Uterus (tissue), 2 donors: ENCODE results near the gene BRMS1.

Experiments
- CTCF ChIP-seq, 4 experiments: fragments of 200-600 bp in 2 of 4; fragments of 450-650 bp in 2 of 4; sonication (generic) in 2 of 4; IDR thresholded peaks; one replicate each; pipeline ENCODE4 v1.5.1; 2016 to 2019; ENCODE audit warnings: antibody characterized with exemption in 4 of 4, mild to moderate bottlenecking in 2 of 4, moderate library complexity in 1 of 4
- POLR2A ChIP-seq, 2 donors: fragments of 450-650 bp; IDR thresholded peaks; one replicate each; pipeline ENCODE4 v1.6.1; 2016; ENCODE audit warnings: antibody characterized with exemption in 2 of 2, mild to moderate bottlenecking in 1 of 2, moderate library complexity in 1 of 2

- no peak for TF ChIP-seq POLR2A (IDR thresholded peaks at IDR 0.05)
- TF ChIP-seq CTCF (IDR thresholded peaks at IDR 0.05): no peak
These were observed 50.9 kb downstream of the BRMS1 start for GRCh38 chr11:66293777-66294625.
